ENCODE results near the gene WNT7A.
A peak's percentile ranks its signal among the peaks of the same experiment; 100 is the strongest.

WNT7A gene

DNA sequence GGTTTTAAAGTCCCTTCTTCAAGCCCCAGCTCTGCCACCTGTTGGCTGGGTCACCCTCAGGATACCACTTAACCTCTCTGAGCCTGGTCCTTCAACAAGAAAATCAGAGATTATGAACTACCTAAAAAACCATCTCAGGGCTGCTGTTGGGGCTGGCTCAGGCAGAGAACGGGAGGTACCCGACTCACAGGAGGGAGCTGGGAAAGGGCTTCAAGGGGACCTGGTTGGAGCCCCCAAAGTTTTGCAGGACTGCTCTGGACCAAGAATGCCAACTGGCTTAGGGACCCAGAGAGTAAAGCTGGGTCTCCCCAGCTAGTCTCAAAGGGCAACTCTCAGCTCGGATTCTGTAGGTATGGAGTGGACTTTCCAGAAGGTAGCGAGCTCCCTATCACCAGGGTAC is 41.5 kb downstream of the WNT7A start:
- TF ChIP-seq, protein P1, sequence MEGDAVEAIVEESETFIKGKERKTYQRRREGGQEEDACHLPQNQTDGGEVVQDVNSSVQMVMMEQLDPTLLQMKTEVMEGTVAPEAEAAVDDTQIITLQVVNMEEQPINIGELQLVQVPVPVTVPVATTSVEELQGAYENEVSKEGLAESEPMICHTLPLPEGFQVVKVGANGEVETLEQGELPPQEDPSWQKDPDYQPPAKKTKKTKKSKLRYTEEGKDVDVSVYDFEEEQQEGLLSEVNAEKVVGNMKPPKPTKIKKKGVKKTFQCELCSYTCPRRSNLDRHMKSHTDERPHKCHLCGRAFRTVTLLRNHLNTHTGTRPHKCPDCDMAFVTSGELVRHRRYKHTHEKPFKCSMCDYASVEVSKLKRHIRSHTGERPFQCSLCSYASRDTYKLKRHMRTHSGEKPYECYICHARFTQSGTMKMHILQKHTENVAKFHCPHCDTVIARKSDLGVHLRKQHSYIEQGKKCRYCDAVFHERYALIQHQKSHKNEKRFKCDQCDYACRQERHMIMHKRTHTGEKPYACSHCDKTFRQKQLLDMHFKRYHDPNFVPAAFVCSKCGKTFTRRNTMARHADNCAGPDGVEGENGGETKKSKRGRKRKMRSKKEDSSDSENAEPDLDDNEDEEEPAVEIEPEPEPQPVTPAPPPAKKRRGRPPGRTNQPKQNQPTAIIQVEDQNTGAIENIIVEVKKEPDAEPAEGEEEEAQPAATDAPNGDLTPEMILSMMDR (IDR thresholded peaks at IDR 0.05; ENCODE audit: poor library complexity, severe bottlenecking): no peak
- Histone ChIP-seq H3K4me3 (ENCODE audit: severe bottlenecking) (no peak overlapping the region), H3K4me1 (ENCODE audit: insufficient read depth, poor library complexity, severe bottlenecking) (peaks cover 42% of the 10 kb centered on the region), H3K36me3 (ENCODE audit: low read depth) (no peaks in the 10 kb centered on the region; the same call in 1 of the 2 replicates), H3K27me3 (ENCODE audit: insufficient read depth, poor library complexity, severe bottlenecking) (no peaks in the 10 kb centered on the region), H3K27ac (ENCODE audit: poor library complexity, severe bottlenecking) (peak overlapping the region; percentile 45), H3K9me3 (ENCODE audit: severe bottlenecking) (no peaks in the 10 kb centered on the region)
- DNase-seq (ENCODE audit: low spot score): no peak
- no peak for ATAC-seq (ENCODE audit: low read depth)

DNA sequence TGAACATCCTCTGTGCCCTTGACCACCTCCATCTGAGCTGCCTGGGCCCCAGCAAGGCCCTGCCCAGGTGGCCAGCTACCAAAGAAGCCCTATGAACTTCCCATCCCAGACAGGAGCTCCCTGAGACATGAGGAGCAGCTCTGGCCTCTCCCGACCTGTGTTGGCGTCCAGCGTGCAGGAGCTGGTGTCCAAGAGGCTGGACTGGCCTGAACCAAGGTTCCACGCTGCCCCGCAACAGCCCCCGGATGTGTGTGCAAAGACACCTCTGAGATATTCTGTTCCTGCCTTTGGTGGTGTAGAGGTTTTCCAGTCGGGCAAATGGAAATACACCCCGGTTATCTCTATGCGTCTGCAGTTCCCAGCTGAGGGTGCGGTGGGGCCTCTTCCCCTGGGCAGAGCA is 42.1 kb downstream of the WNT7A start:
- Histone ChIP-seq H3K4me1 (ENCODE audit: insufficient read depth, poor library complexity, severe bottlenecking) (peaks cover 42% of the 10 kb centered on the region), H3K4me3 (ENCODE audit: severe bottlenecking) (no peak overlapping the region), H3K27ac (ENCODE audit: poor library complexity, severe bottlenecking) (peak overlapping the region; percentile 45), H3K36me3 (ENCODE audit: low read depth) (no peaks in the 10 kb centered on the region; the same call in 1 of the 2 replicates), H3K9me3 (ENCODE audit: severe bottlenecking) (no peaks in the 10 kb centered on the region), H3K27me3 (ENCODE audit: insufficient read depth, poor library complexity, severe bottlenecking) (no peaks in the 10 kb centered on the region)
- ATAC-seq (ENCODE audit: low read depth): no peak
- DNase-seq (ENCODE audit: low spot score): no peak
- TF ChIP-seq, protein P1 (IDR thresholded peaks at IDR 0.05; ENCODE audit: poor library complexity, severe bottlenecking): no peak

DNA sequence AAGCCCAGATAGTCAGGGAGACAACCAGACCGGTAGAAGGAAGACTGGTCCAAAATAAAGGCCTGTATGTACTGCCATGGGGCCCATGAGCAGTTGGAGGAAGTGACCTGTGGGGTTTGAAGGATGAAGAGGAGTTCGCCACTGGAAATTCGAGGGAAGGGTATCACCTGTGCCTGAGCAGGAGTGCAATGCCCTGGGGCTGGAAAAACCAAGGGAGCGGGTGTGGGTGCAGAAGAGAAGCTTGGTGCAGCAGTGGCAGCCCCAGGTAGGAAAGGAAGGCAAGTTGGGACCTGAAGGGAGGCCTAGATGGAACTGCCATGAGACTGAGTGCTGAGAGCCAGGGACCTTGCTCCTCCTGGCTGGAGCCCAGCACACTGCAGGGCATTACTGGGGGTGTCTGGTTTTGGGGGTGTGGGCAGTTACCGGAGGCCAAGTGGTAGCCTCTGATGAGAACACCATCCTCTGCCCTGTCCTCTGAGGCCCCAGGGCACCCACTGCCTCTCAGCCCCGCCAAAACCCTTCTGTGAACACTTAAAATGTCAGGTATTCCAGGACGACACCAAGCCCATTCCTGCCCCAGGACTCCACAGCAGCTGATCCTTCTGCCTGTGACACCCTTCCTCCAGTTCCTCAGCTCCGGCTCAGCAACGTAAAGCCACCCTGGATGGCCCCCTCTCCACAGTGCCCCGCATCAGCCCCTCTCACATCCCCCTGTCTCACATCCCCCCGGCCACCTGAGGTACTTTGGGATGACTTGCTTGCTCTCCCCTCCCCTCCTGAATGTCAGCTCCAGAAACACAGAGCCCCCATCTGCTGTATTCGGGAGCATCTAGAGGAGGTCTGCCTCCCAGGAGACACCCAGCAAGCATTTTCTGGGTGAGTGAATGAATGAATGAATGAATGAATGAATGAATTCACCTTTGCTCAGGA is 42.9 kb downstream of the WNT7A start:
- no peak for DNase-seq (ENCODE audit: low spot score)
- H3K27ac ChIP-seq (ENCODE audit: poor library complexity, severe bottlenecking): peak overlapping the region; percentile 45
- no peaks in the 10 kb centered on the region; the same call in 1 of the 2 replicates for H3K36me3 ChIP-seq (ENCODE audit: low read depth)
- 0 out of 3 replicates have a peak, but pooled peaks have one; percentile 41 for ATAC-seq (ENCODE audit: low read depth)
- no peaks in the 10 kb centered on the region for H3K9me3 ChIP-seq (ENCODE audit: severe bottlenecking)
- H3K4me3 ChIP-seq (ENCODE audit: severe bottlenecking): no peak overlapping the region
- no peaks in the 10 kb centered on the region for H3K27me3 ChIP-seq (ENCODE audit: insufficient read depth, poor library complexity, severe bottlenecking)
- H3K4me1 ChIP-seq (ENCODE audit: insufficient read depth, poor library complexity, severe bottlenecking): peaks cover 42% of the 10 kb centered on the region
- TF ChIP-seq, protein P1 (IDR thresholded peaks at IDR 0.05; ENCODE audit: poor library complexity, severe bottlenecking): peak; percentile 19

DNA sequence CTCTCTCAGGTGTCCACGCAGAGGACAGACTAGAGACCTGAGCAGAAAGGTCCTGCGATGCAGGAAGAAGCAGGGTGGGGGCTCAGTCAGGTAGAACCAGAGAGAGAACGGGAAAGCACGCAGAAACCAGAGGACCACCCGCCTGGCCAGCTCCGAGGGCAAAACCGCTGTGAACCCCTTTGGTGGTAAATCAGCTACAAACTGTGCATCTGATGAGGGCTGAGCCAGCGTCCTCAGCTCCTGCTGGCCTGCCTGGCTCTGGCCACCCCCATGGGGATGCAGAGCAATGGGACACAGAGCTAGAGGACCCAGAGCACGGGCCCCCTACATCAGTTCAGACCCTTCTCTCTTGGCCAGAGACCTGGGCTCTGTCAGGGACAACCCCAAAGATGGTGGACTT is 44.6 kb downstream of the WNT7A start:
- H3K27me3 ChIP-seq (ENCODE audit: insufficient read depth, poor library complexity, severe bottlenecking): no peaks in the 10 kb centered on the region

More for the DNA sequence above, 44.6 kb downstream of the WNT7A start:
- ATAC-seq (ENCODE audit: low read depth) (no peak), DNase-seq (ENCODE audit: low spot score) (no peak)
- Histone ChIP-seq H3K4me3 (ENCODE audit: severe bottlenecking) (no peak overlapping the region), H3K9me3 (ENCODE audit: severe bottlenecking) (no peaks in the 10 kb centered on the region), H3K4me1 (ENCODE audit: insufficient read depth, poor library complexity, severe bottlenecking) (peaks cover 25% of the 10 kb centered on the region), H3K36me3 (ENCODE audit: low read depth) (peaks cover 6% of the 10 kb centered on the region; the same call in 1 of the 2 replicates), H3K27ac (ENCODE audit: poor library complexity, severe bottlenecking) (peak overlapping the region; percentile 4)
- TF ChIP-seq, protein P1 (IDR thresholded peaks at IDR 0.05; ENCODE audit: poor library complexity, severe bottlenecking): no peak
